DND-41 (cell line): ENCODE measurements around the gene LRRC70.

Experiments used
- EZH2 ChIP-seq: IDR thresholded peaks from 3 replicates; pipeline ENCODE4 v1.6.1; 2012; ENCODE audit warnings: borderline replicate concordance, low read depth, mild to moderate bottlenecking, moderate library complexity, low read length, inconsistent platforms; ENCODE audit not compliant: severe bottlenecking
- TF ChIP-seq, protein P1 (sequence below): IDR thresholded peaks from 2 replicates; pipeline ENCODE4 v1.5.1; 2012; ENCODE audit warnings: borderline replicate concordance, low read length, moderate library complexity, mild to moderate bottlenecking; ENCODE audit not compliant: poor library complexity, severe bottlenecking; ENCODE audit errors: extremely low read depth

GRCh38 chr5:62627901-62628300 lies 49.3 kb downstream of the LRRC70 start:
- TF ChIP-seq, protein P1, sequence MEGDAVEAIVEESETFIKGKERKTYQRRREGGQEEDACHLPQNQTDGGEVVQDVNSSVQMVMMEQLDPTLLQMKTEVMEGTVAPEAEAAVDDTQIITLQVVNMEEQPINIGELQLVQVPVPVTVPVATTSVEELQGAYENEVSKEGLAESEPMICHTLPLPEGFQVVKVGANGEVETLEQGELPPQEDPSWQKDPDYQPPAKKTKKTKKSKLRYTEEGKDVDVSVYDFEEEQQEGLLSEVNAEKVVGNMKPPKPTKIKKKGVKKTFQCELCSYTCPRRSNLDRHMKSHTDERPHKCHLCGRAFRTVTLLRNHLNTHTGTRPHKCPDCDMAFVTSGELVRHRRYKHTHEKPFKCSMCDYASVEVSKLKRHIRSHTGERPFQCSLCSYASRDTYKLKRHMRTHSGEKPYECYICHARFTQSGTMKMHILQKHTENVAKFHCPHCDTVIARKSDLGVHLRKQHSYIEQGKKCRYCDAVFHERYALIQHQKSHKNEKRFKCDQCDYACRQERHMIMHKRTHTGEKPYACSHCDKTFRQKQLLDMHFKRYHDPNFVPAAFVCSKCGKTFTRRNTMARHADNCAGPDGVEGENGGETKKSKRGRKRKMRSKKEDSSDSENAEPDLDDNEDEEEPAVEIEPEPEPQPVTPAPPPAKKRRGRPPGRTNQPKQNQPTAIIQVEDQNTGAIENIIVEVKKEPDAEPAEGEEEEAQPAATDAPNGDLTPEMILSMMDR = no peak
- no peak for TF ChIP-seq EZH2
